Brain microvascular endothelial cell (primary cell): ENCODE results near the gene TCF19.

ENCODE experiments used
- DNase-seq: peaks from one replicate; pipeline ENCODE4 v3.0.0-alpha.2; 2020
- H3K27ac ChIP-seq: fragments of 250-450 bp; sonication (Bioruptor Pico); 2 replicates; pipeline ENCODE4 v1.5.1; 2020; ENCODE audit warnings: mild to moderate bottlenecking, moderate library complexity
- H3K27me3 ChIP-seq: fragments of 250-450 bp; sonication (Bioruptor Pico); replicated peaks from 2 replicates; pipeline ENCODE4 v1.5.1; 2020; ENCODE audit warnings: mild to moderate bottlenecking
- H3K36me3 ChIP-seq: fragments of 250-450 bp; sonication (Bioruptor Pico); replicated peaks from 2 replicates; pipeline ENCODE4 v1.5.1; 2020; ENCODE audit warnings: mild to moderate bottlenecking
- H3K4me3 ChIP-seq: 2 replicates; pipeline ENCODE4 v1.5.1; 2011; ENCODE audit warnings: low read depth, mild to moderate bottlenecking, control low read depth, low read length, moderate library complexity
- CTCF ChIP-seq: IDR thresholded peaks from 2 replicates; pipeline ENCODE4 v1.5.1; 2011; ENCODE audit warnings: low read depth, mild to moderate bottlenecking, moderate library complexity, low read length, control low read depth, inconsistent platforms; ENCODE audit errors: missing control alignments
- in situ Hi-C: cut with HindIII; loops from 2 replicates; pipeline ENCODE4 v1.10.0; 2017; ENCODE audit warnings: low sequenced_read_pairs, low pct_ligation_motif_present

Gene TCF19

GRCh38 chr6:31126396-31127175 is 31.8 kb upstream of the TCF19 start:
- H3K36me3 ChIP-seq, result no peaks in the 10 kb centered on the region
- no peak overlapping the region for H3K4me3 ChIP-seq
- peaks cover 4% of the 10 kb centered on the region for H3K27me3 ChIP-seq
- in situ Hi-C loops, result no loop called here
- no peak for TF ChIP-seq CTCF
- H3K27ac ChIP-seq, result no peak overlapping the region
- no peak for DNase-seq

DNA sequence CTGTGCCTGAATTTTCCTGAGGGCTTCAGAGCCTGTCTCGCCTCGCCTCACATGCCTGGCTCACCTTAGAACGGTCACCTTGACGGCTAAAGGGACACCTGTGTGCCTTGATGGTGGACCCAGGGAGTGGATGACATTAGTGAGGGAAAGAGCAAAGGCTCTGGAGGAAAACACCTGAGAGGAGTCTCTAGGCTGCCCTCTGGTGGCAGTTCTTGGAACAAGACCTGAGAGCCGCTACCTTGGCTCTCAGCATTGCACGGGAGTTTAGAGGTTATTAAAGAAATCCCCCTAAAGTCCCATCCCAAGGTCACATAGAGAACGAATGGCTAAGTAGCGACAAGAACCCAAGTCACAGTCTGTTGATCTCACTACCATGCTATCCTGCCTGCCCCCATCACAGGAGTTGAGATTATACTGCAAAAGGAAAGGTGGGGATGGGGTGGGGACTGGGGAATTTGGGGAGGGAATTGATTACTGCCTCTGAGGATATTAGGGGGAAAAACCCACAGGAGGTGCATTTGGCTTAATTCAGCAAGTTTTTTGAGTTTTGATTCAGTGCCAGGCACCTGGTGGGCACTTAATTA is 30.2 kb upstream of the TCF19 start:
- DNase-seq, result peak; percentile 40
- Histone ChIP-seq H3K36me3 (no peaks in the 10 kb centered on the region), H3K4me3 (no peak overlapping the region), H3K27me3 (peaks cover 4% of the 10 kb centered on the region), H3K27ac (no peak overlapping the region)
- in situ Hi-C loops, result no loop called here
- TF ChIP-seq CTCF, result peak; percentile 94

DNA sequence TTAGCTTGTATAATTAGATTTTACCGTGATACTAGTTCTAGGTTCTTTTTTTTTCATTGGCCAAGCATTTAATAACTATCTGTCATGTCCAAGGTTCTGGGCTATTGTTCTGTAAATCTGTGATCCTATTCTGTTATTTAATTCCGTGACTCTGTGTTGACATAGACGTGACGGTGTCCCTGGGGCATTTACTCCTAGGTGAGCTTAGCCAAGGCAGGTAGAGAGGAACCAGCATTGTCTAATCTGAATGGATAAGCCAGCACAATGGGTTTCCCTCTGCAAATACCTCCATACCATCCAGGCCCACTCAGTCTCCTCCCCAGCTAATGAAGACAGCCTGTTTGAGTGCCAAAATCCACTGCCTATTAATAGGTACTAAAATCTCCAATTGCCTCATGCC is 29.3 kb upstream of the TCF19 start:
- no peak overlapping the region for H3K4me3 ChIP-seq
- no peaks in the 10 kb centered on the region for H3K36me3 ChIP-seq
- H3K27ac ChIP-seq, result no peak overlapping the region
- in situ Hi-C loops, result no loop called here
- no peak for TF ChIP-seq CTCF
- peaks cover 4% of the 10 kb centered on the region for H3K27me3 ChIP-seq
- no peak for DNase-seq

DNA sequence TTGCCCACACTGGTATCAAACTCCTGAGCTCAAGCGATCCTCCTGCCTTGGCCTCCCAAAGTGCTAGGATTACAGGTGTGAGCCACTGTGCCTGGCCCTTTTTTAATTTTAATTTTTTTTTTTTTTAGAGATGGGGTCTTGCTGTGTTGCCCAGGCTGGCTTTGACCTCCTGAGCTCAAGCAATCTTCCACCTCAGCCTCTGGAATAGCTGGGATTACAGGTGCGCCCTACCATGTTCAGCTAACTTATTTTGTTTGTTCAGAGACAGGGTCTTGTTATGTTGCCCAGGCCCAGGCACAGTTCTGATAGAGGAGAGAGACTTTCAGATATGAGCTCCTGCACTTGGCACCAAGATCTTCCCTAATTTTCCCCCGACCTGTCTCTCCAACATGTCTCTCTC is 27.6 kb upstream of the TCF19 start:
- no peak for DNase-seq
- H3K27me3 ChIP-seq, result peaks cover 4% of the 10 kb centered on the region
- no peak for TF ChIP-seq CTCF
- H3K36me3 ChIP-seq, result no peaks in the 10 kb centered on the region
- H3K27ac ChIP-seq, result no peak overlapping the region
- in situ Hi-C loops, result no loop called here
- no peak overlapping the region for H3K4me3 ChIP-seq

DNA sequence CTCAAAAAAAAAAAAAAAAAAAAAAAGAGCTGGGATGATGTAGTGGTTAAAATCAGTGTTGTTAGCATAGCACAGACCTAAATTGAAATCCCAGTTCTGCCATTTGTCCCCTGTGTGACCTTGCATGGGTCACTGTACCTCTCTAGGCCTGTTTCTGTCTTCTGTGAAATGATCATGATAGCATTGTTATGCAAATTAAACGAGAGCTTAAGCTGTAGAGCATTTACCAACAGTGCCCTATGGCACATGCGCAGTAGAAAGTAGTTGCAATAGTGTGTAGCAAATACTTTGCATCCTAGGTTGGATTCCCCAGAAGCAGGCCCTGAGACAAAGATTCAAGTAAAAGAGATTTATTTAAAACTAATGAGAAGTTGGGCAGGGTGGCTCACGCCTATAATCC is 26.8 kb upstream of the TCF19 start:
- in situ Hi-C loops, result no loop called here
- Histone ChIP-seq H3K36me3 (no peaks in the 10 kb centered on the region), H3K27me3 (peaks cover 4% of the 10 kb centered on the region), H3K27ac (no peak overlapping the region), H3K4me3 (no peak overlapping the region)
- TF ChIP-seq CTCF, result no peak
- DNase-seq, result no peak
